ENCODE data around the gene OGA. TPM values are rescaled to one million over a fixed set of nuclear protein-coding genes. Genes with fewer than 3 reads are reported as not detected.
A peak's percentile ranks its signal among the peaks of the same experiment; 100 is the strongest.

The OGA gene
- total RNA-seq, 1 experiment from 2014 or later: 132 TPM

GRCh38 chr10:101828766-101829551 is 10.7 kb upstream of the OGA start:
- Histone ChIP-seq H3K36me3 (no peaks in the 10 kb centered on the region), H3K27me3 (no peaks in the 10 kb centered on the region), H3K9me3 (replicated peaks) (no peaks in the 10 kb centered on the region), H3K4me3 (no peak overlapping the region), H3K4me1 (peaks cover 5% of the 10 kb centered on the region; the same call in 1 of the 2 replicates), H3K27ac (no peak overlapping the region)
- no peak for DNase-seq

GRCh38 chr10:101827919-101828600 is 9.8 kb upstream of the OGA start:
- Histone ChIP-seq H3K36me3 (no peaks in the 10 kb centered on the region), H3K9me3 (replicated peaks) (no peaks in the 10 kb centered on the region), H3K27me3 (no peaks in the 10 kb centered on the region), H3K4me1 (peaks cover 5% of the 10 kb centered on the region; the same call in 1 of the 2 replicates), H3K27ac (no peak overlapping the region), H3K4me3 (no peak overlapping the region)
- DNase-seq: no peak

GRCh38 chr10:101826852-101827434 is 8.7 kb upstream of the OGA start:
- Histone ChIP-seq H3K27ac (no peak overlapping the region), H3K4me1 (peaks cover 5% of the 10 kb centered on the region; the same call in 1 of the 2 replicates), H3K36me3 (no peaks in the 10 kb centered on the region), H3K9me3 (replicated peaks) (no peaks in the 10 kb centered on the region), H3K27me3 (no peaks in the 10 kb centered on the region), H3K4me3 (no peak overlapping the region)
- no peak for DNase-seq

DNA sequence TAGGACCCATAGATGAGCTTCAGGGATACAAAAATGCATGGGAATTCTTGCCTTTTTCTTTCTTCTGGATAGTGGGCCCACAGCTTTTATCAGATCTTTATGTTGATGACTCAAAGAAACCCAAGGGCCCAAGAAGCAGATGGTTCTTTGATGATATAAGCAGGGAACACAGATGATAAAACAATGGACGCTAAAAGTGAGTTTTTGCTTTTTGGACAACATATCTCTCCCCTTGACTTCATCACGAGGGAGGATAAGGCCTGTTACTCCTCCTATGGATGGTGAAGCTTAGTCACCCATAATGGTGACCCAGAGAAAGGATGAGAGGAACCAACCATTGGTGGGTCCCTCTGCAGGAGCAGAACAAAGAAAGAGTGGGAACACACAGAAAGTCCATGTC is 6.5 kb upstream of the OGA start:
- Histone ChIP-seq H3K27ac (no peak overlapping the region), H3K4me1 (no peaks in the 10 kb centered on the region), H3K4me3 (no peak overlapping the region), H3K27me3 (no peaks in the 10 kb centered on the region), H3K9me3 (replicated peaks) (no peaks in the 10 kb centered on the region), H3K36me3 (no peaks in the 10 kb centered on the region)
- no peak for DNase-seq

GRCh38 chr10:101818872-101819633 is 809 bp upstream of the OGA start:
- Histone ChIP-seq H3K4me3 (peak overlapping the region; percentile 78), H3K27me3 (no peaks in the 10 kb centered on the region), H3K36me3 (no peaks in the 10 kb centered on the region), H3K4me1 (0 out of 2 replicates have a peak, but pooled peaks cover 2% of the 10 kb centered on the region), H3K9me3 (replicated peaks) (no peaks in the 10 kb centered on the region), H3K27ac (peak overlapping the region; percentile 80; the same call in 1 of the 2 replicates)
- peak in 1 of 2 experiments; percentile 51 for DNase-seq

DNA sequence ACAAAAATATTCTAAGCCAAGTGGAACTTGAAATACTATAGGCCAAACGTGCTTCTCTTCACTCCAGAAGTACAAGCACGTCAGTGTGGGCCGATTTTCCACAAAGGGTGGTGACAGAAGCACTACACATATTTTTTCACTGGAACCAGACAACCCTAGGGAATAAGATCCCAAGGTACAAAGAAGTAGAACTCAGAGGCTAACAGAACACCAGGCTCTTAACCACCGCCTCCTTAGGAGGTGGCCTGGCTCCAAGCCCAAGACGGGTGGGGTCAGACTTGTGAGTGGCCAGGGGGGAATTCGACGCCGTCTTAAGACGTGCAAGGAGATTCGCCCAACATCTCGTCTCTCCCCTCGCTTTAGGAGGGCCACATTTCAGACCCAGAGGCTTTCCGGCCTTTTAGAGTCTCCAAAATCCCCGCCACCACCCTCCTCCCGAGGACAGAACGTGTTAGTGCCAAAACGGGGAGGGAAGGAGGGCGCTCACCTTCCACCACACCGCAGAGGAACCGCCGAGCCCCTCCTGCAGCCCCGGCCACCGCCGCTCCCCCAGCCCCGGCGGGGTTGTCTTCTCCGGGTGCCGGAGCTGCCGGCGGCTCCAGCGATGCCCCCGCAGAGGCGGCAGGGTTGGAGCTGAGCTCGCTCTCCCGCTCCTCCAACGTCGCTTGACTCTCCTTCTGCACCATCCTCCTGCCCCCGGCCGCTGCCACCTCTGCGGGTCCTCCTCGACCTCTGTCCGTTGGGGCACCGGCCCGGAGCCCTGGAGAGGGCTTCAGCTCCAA is 716 bp downstream of the OGA start:
- Histone ChIP-seq H3K27ac (peak overlapping the region; percentile 80), H3K27me3 (no peaks in the 10 kb centered on the region), H3K4me3 (peak overlapping the region; percentile 78), H3K9me3 (replicated peaks) (no peaks in the 10 kb centered on the region), H3K36me3 (peaks cover 10% of the 10 kb centered on the region), H3K4me1 (0 out of 2 replicates have a peak, but pooled peaks cover 2% of the 10 kb centered on the region)
- peak; percentile 30 to 63 for DNase-seq

DNA sequence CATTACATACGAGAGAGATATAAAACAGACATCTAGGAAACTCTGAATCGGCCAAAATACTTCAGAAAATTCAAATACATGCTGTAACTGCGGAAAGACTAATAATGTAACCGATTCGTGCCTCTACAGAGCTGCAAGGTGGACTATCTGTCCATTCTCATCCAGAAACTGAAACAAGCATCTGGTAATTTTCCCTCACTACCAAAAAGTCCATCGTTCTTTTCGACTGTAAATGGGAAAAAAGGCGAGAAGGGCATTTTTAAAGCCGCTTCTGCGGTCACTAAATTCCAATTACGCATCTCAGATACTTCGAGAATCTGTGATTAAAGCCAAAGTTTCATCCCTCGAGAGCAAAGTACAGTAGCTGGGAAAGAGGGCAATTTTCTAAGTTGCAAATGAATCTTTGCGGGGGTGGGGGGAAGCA is 1.3 kb downstream of the OGA start:
- peak overlapping the region; percentile 78 for H3K4me3 ChIP-seq
- no peaks in the 10 kb centered on the region for H3K9me3 ChIP-seq (replicated peaks)
- 0 out of 2 replicates have a peak, but pooled peaks cover 2% of the 10 kb centered on the region for H3K4me1 ChIP-seq
- DNase-seq: no peak
- peaks cover 16% of the 10 kb centered on the region for H3K36me3 ChIP-seq
- H3K27ac ChIP-seq: no peak overlapping the region; the same call in 1 of the 2 replicates
- H3K27me3 ChIP-seq: no peaks in the 10 kb centered on the region

GRCh38 chr10:101816376-101816775 is 1.9 kb downstream of the OGA start:
- no peak for DNase-seq
- Histone ChIP-seq H3K27me3 (no peaks in the 10 kb centered on the region), H3K9me3 (replicated peaks) (no peaks in the 10 kb centered on the region), H3K27ac (no peak overlapping the region), H3K4me1 (0 out of 2 replicates have a peak, but pooled peaks cover 2% of the 10 kb centered on the region), H3K4me3 (peak overlapping the region; percentile 78), H3K36me3 (peaks cover 21% of the 10 kb centered on the region)

- H3K36me3 ChIP-seq: peaks cover 37% of the 10 kb centered on the region
- 0 out of 2 replicates have a peak, but pooled peaks cover 2% of the 10 kb centered on the region for H3K4me1 ChIP-seq
- DNase-seq: no peak
- H3K9me3 ChIP-seq (replicated peaks): no peaks in the 10 kb centered on the region
- H3K27me3 ChIP-seq: no peaks in the 10 kb centered on the region
- H3K27ac ChIP-seq: no peak overlapping the region
- no peak overlapping the region; the same call in 1 of the 2 replicates for H3K4me3 ChIP-seq
These were observed 3.7 kb downstream of the OGA start for GRCh38 chr10:101814466-101815071.

GRCh38 chr10:101812606-101813005 is 5.6 kb downstream of the OGA start:
- no peaks in the 10 kb centered on the region for H3K27me3 ChIP-seq
- H3K36me3 ChIP-seq: peaks cover 56% of the 10 kb centered on the region
- no peak for DNase-seq
- no peak overlapping the region for H3K27ac ChIP-seq
- H3K4me1 ChIP-seq: no peaks in the 10 kb centered on the region
- no peak overlapping the region for H3K4me3 ChIP-seq
- no peaks in the 10 kb centered on the region for H3K9me3 ChIP-seq (replicated peaks)

DNA sequence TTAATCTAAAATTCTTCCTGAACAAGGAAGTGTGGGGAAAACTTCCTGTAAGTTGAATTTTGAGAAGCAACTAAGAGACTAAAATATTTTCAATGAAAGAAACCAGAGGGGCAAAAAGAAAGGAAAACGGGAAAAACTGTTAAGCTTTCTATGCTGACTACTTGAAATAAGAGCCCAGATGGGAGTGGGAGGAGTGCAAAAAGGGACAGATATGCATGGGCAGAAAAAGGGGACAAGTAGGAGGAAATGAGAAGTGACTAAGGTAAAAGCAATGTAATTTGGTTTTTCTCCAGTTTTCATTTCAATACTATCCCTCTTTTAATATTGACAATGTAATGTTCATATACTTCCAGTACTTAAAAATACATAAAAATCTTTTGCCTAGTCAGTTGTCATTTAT is 11.1 kb downstream of the OGA start:
- Histone ChIP-seq H3K4me1 (no peaks in the 10 kb centered on the region), H3K9me3 (replicated peaks) (no peaks in the 10 kb centered on the region), H3K27me3 (no peaks in the 10 kb centered on the region), H3K4me3 (no peak overlapping the region), H3K36me3 (peaks cover 89% of the 10 kb centered on the region), H3K27ac (no peak overlapping the region)
- DNase-seq: no peak

- peaks cover 91% of the 10 kb centered on the region for H3K36me3 ChIP-seq
These were observed 14.7 kb downstream of the OGA start for GRCh38 chr10:101803511-101803910.

GRCh38 chr10:101797403-101798059 is 20.7 kb downstream of the OGA start:
- H3K27ac ChIP-seq: no peak overlapping the region
- no peaks in the 10 kb centered on the region for H3K9me3 ChIP-seq (replicated peaks)
- DNase-seq: no peak
- no peaks in the 10 kb centered on the region for H3K27me3 ChIP-seq
- H3K4me1 ChIP-seq: no peaks in the 10 kb centered on the region
- no peak overlapping the region for H3K4me3 ChIP-seq
- H3K36me3 ChIP-seq: peaks cover 95% of the 10 kb centered on the region

More at GRCh38 chr10:101803511-101803910, 14.7 kb downstream of the OGA start:
- Histone ChIP-seq H3K9me3 (replicated peaks) (no peaks in the 10 kb centered on the region), H3K27ac (no peak overlapping the region), H3K4me3 (no peak overlapping the region), H3K27me3 (no peaks in the 10 kb centered on the region), H3K4me1 (no peaks in the 10 kb centered on the region)
- DNase-seq: no peak

Measured in SJCRH30 (cell line).